CD4-positive, alpha-beta T cell (primary cell): ENCODE measurements around the gene PRXL2B. TPM values are rescaled to one million over a fixed set of nuclear protein-coding genes. Genes with fewer than 3 reads are reported as not detected.

Experiments used
- ATAC-seq: fragments of 200-7000 bp; cut with Tn5 transposase; one replicate; pipeline ENCODE4 v1.10.0; 2022; ENCODE audit warnings: mild to moderate bottlenecking; ENCODE audit not compliant: poor library complexity
- CTCF ChIA-PET: fragments of 350-600 bp; sonication (Branson Sonifier 250); formaldehyde crosslinking; loops from one replicate; lab custom pipeline; 2021; ENCODE audit warnings: antibody characterized with exemption, inconsistent platforms; lab: Charles Lee
- POLR2A ChIA-PET: fragments of 350-600 bp; sonication (Branson Sonifier 250); formaldehyde crosslinking; loops from one replicate; lab custom pipeline; 2021; ENCODE audit warnings: antibody characterized with exemption, inconsistent platforms; lab: Charles Lee
- DNase-seq, 14 experiments: peaks; one replicate each; pipeline ENCODE4 v3.0.0-alpha.2; 2013 to 2020; ENCODE audit warnings: mixed read lengths in 2 of 14
- H3K27ac ChIP-seq, 2 donors: one replicate each; pipeline versions ENCODE4 v1.5.1 to v1.7.0; 2013; ENCODE audit warnings: low read length in 2 of 2, low read depth in 1 of 2, mild to moderate bottlenecking in 1 of 2
- H3K27me3 ChIP-seq, 2 experiments: 1 replicate in 1 of 2; 2 replicates in 1 of 2; pipeline versions ENCODE4 v1.6.1 to v1.7.0; 2013; ENCODE audit warnings: low read length in 2 of 2, control low read depth in 1 of 2, mild to moderate bottlenecking in 1 of 2, moderate library complexity in 1 of 2; ENCODE audit not compliant: insufficient read depth in 2 of 2, control insufficient read depth in 1 of 2
- H3K36me3 ChIP-seq: one replicate; pipeline ENCODE4 v1.6.1; 2013; ENCODE audit warnings: low read length, control low read depth; ENCODE audit not compliant: insufficient read depth
- H3K4me1 ChIP-seq: one replicate; pipeline ENCODE4 v1.6.1; 2013; ENCODE audit warnings: low read length, control low read depth; ENCODE audit not compliant: insufficient read depth
- H3K4me3 ChIP-seq: one replicate; pipeline ENCODE4 v1.5.1; 2013; ENCODE audit warnings: mild to moderate bottlenecking, low read length, moderate library complexity
- H3K9me3 ChIP-seq, 2 experiments: 1 replicate in 1 of 2; 2 replicates in 1 of 2; pipeline versions ENCODE4 v1.6.1 to v1.7.0; 2013; ENCODE audit warnings: low read length in 2 of 2, mild to moderate bottlenecking in 2 of 2, control low read depth in 1 of 2, moderate library complexity in 1 of 2; ENCODE audit not compliant: control insufficient read depth in 1 of 2, insufficient read depth in 1 of 2
- H3K27ac Mint-ChIP-seq: one replicate; pipeline ENCODE4 v1.8.0; 2020; ENCODE audit warnings: mixed read lengths
- H3K27me3 Mint-ChIP-seq: one replicate; pipeline ENCODE4 v1.8.0; 2021; ENCODE audit warnings: mixed read lengths
- H3K36me3 Mint-ChIP-seq: one replicate; pipeline ENCODE4 v1.8.0; 2021; ENCODE audit warnings: low read depth, mixed read lengths
- H3K4me1 Mint-ChIP-seq: one replicate; pipeline ENCODE4 v1.8.0; 2021; ENCODE audit warnings: low read depth, mixed read lengths
- H3K4me3 Mint-ChIP-seq: one replicate; pipeline ENCODE4 v1.8.0; 2020; ENCODE audit warnings: mild to moderate bottlenecking, mixed read lengths
- H3K9me3 Mint-ChIP-seq: one replicate; pipeline ENCODE4 v1.8.0; 2020; ENCODE audit warnings: mixed read lengths
- CTCF ChIP-seq: fragments of 200-600 bp; IDR thresholded peaks from one replicate; pipeline ENCODE4 v1.8.0; 2022; ENCODE audit warnings: antibody characterized with exemption, mild to moderate bottlenecking
- intact Hi-C, 2 experiments: fragments of 100-400 bp; cut with DNase I in 1 of 2; cut with micrococcal nuclease in 1 of 2; formaldehyde crosslinking; loops; one replicate each; pipeline versions ENCODE4 v1.15.1 to v1.9.0; 2023 to 2025; cut with DNase I, micrococcal nuclease
- total RNA-seq, 174 experiments: library from RNA in 2 of 174; stranded (reverse) in 2 of 174; gene quantifications; one replicate each; pipeline ENCODE4 v1.2.3 and lab custom pipeline; 2021 to 2026

PRXL2B gene
- total RNA-seq, 2 experiments from 2014 or later: 11.0 to 12.8 TPM

- DNase-seq (no peak), ATAC-seq (no peak)
- peaks cover 6% of the 10 kb centered on the region for H3K27me3 Mint-ChIP-seq
- no peak for TF ChIP-seq CTCF
- no peaks in the 10 kb centered on the region for H3K36me3 Mint-ChIP-seq
- Histone ChIP-seq H3K27ac (no peak overlapping the region), H3K4me1 (peaks cover 21% of the 10 kb centered on the region), H3K4me3 (no peak overlapping the region), H3K27me3 (peaks cover 0 to 2% of the 10 kb centered on the region in 2 experiments), H3K36me3 (no peaks in the 10 kb centered on the region), H3K9me3 (no peaks in the 10 kb centered on the region)
- no peaks in the 10 kb centered on the region for H3K9me3 Mint-ChIP-seq
- H3K4me1 Mint-ChIP-seq: peaks cover 8% of the 10 kb centered on the region
- POLR2A ChIA-PET: no interaction called here
- intact Hi-C loops: no loop called here
- H3K4me3 Mint-ChIP-seq: no peak overlapping the region
- H3K27ac Mint-ChIP-seq: no peak overlapping the region
- CTCF ChIA-PET: interaction anchor here (0.9 kb wide), 1 partner anchor 14 kb away, joined by 3 read pairs; no protein-coding TSS in a partner anchor
Measured at GRCh38 chr1:2538872-2539271, 47.7 kb upstream of the PRXL2B start.

- H3K27ac ChIP-seq: no peak overlapping the region
- CTCF ChIA-PET: interaction anchor here (0.7 to 0.9 kb wide), 2 partner anchors 15 to 47 kb away, joined by 3 read pairs; partner anchors contain the start of gene PRXL2B
- POLR2A ChIA-PET: interaction anchor here (2.5 kb wide), 1 partner anchor 9 kb away, joined by 6 read pairs; the partner anchor contains the start of gene HES5
- no peaks in the 10 kb centered on the region for H3K9me3 ChIP-seq
- Mint-ChIP-seq H3K36me3 (no peaks in the 10 kb centered on the region), H3K9me3 (no peaks in the 10 kb centered on the region), H3K4me1 (peaks cover 13% of the 10 kb centered on the region), H3K4me3 (no peak overlapping the region), H3K27ac (no peak overlapping the region), H3K27me3 (peaks cover 4% of the 10 kb centered on the region)
- H3K36me3 ChIP-seq: no peaks in the 10 kb centered on the region
- peaks cover 0 to 2% of the 10 kb centered on the region in 2 experiments for H3K27me3 ChIP-seq
- TF ChIP-seq CTCF: peak; percentile 33
- H3K4me1 ChIP-seq: peaks cover 26% of the 10 kb centered on the region
- ATAC-seq (peak; percentile 43), DNase-seq (peak in 3 of 14 experiments; percentile 49 to 59 (median 53))
- intact Hi-C loops: no loop called here
- H3K4me3 ChIP-seq: no peak overlapping the region
Measured at GRCh38 chr1:2539312-2539907, 47.2 kb upstream of the PRXL2B start.

- peak in 2 of 14 experiments; percentile 39 to 40 for DNase-seq
- POLR2A ChIA-PET: interaction anchor here (1.4 to 2.7 kb wide), 3 partner anchors 10 to 45 kb away, joined by 6 to 11 read pairs (median 6); partner anchors contain the start of genes HES5, PANK4 and PRXL2B
- intact Hi-C loops: loop anchor here in 1 of 2 experiments (10.0 kb wide), 1 partner anchor 406 kb away; no protein-coding TSS in a partner anchor
- H3K4me1 Mint-ChIP-seq: peaks cover 18% of the 10 kb centered on the region
- no peak overlapping the region for H3K4me3 ChIP-seq
- H3K27ac ChIP-seq: no peak overlapping the region
- no peaks in the 10 kb centered on the region for H3K27me3 Mint-ChIP-seq
- no peaks in the 10 kb centered on the region for H3K9me3 ChIP-seq
- H3K36me3 ChIP-seq: no peaks in the 10 kb centered on the region
- H3K4me3 Mint-ChIP-seq: no peak overlapping the region
- H3K36me3 Mint-ChIP-seq: no peaks in the 10 kb centered on the region
- peaks cover 38% of the 10 kb centered on the region for H3K4me1 ChIP-seq
- no peak for ATAC-seq
- no peak for TF ChIP-seq CTCF
- H3K27ac Mint-ChIP-seq: no peak overlapping the region
- peaks cover 0 to 2% of the 10 kb centered on the region in 2 experiments for H3K27me3 ChIP-seq
- CTCF ChIA-PET: no interaction called here
- H3K9me3 Mint-ChIP-seq: no peaks in the 10 kb centered on the region
Measured at GRCh38 chr1:2540816-2541492, 45.6 kb upstream of the PRXL2B start.
